OCI-LY1 (cell line): ENCODE measurements around the gene PDE4D.

Source experiments
- EZH2 ChIP-seq: fragments of 200-600 bp; sonication (generic), shearing (Covaris generic); IDR thresholded peaks from 2 replicates; pipeline ENCODE4 v1.8.0; 2017; ENCODE audit warnings: borderline replicate concordance, mixed run types, mild to moderate bottlenecking, antibody characterized with exemption, low read length, moderate library complexity, mixed read lengths
- TF ChIP-seq, protein P1 (sequence below): fragments of 200-600 bp; sonication (generic), shearing (Covaris generic); IDR thresholded peaks from 2 replicates; pipeline ENCODE4 v1.5.1; 2017; ENCODE audit warnings: mild to moderate bottlenecking, antibody characterized with exemption, low read length, moderate library complexity, mixed read lengths

DNA sequence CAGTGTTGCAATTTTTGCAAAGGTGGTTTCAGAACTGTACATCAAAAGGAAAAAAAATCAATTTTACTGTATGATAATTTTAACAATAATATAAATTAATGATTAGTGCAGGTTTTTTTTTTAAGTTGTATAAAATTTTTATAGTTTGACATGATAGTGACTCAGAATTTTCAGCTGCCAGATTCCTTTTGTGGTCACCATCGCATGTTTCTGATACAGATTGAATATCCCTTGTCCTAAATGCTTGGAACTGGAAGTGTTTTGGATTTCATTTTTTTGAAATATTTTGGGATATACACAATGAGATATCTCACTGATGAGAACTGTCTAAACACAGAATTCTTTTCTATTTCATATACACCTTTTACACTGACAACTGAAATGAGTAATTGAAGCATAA is 949.3 kb downstream of the PDE4D start:
- TF ChIP-seq, protein P1, sequence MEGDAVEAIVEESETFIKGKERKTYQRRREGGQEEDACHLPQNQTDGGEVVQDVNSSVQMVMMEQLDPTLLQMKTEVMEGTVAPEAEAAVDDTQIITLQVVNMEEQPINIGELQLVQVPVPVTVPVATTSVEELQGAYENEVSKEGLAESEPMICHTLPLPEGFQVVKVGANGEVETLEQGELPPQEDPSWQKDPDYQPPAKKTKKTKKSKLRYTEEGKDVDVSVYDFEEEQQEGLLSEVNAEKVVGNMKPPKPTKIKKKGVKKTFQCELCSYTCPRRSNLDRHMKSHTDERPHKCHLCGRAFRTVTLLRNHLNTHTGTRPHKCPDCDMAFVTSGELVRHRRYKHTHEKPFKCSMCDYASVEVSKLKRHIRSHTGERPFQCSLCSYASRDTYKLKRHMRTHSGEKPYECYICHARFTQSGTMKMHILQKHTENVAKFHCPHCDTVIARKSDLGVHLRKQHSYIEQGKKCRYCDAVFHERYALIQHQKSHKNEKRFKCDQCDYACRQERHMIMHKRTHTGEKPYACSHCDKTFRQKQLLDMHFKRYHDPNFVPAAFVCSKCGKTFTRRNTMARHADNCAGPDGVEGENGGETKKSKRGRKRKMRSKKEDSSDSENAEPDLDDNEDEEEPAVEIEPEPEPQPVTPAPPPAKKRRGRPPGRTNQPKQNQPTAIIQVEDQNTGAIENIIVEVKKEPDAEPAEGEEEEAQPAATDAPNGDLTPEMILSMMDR, result no peak
- no peak for TF ChIP-seq EZH2
